WTC11 (cell line): ENCODE results near the gene ENO3. TPM values are rescaled to one million over a fixed set of nuclear protein-coding genes. Genes with fewer than 3 reads are reported as not detected.

Experiments
- ATAC-seq: fragments of 200-7000 bp; cut with Tn5 transposase; 2 replicates; pipeline ENCODE4 v1.10.0; 2021; ENCODE audit warnings: mild to moderate bottlenecking, moderate library complexity
- CTCF ChIA-PET: fragments of 300-600 bp; sonication (Branson Sonifier 250); formaldehyde crosslinking; loops from one replicate; lab custom pipeline; 2021; ENCODE audit warnings: antibody characterized with exemption; lab: Charles Lee
- POLR2A ChIA-PET: fragments of 350-600 bp; sonication (Branson Sonifier 250); formaldehyde crosslinking; loops from one replicate; lab custom pipeline; 2021; ENCODE audit warnings: antibody characterized with exemption; lab: Charles Lee
- DNase-seq: peaks from one replicate; pipeline ENCODE4 v3.0.0; 2021; ENCODE audit warnings: low spot score
- H3K27ac Mint-ChIP-seq: 2 replicates; pipeline ENCODE4 v1.8.0; 2021; ENCODE audit warnings: mixed read lengths
- H3K27me3 Mint-ChIP-seq: 2 replicates; pipeline ENCODE4 v1.8.0; 2021; ENCODE audit warnings: low read depth, mild to moderate bottlenecking, moderate library complexity, mixed read lengths
- H3K36me3 Mint-ChIP-seq: 2 replicates; pipeline ENCODE4 v1.8.0; 2021; ENCODE audit warnings: mixed read lengths
- H3K4me1 Mint-ChIP-seq: 2 replicates; pipeline ENCODE4 v1.8.0; 2022; ENCODE audit warnings: mixed read lengths
- H3K4me3 Mint-ChIP-seq: 2 replicates; pipeline ENCODE4 v1.8.0; 2021; ENCODE audit warnings: mild to moderate bottlenecking, moderate library complexity, mixed read lengths
- H3K9me3 Mint-ChIP-seq: 2 replicates; pipeline ENCODE4 v1.8.0; 2021; ENCODE audit warnings: mixed read lengths
- CREB1 ChIP-seq: sonication (generic); formaldehyde crosslinking; IDR thresholded peaks from 2 replicates; pipeline ENCODE4 v1.8.0; 2023; ENCODE audit warnings: mild to moderate bottlenecking, missing genetic modification reagents
- CTCF ChIP-seq: fragments of 200-600 bp; IDR thresholded peaks from 2 replicates; pipeline ENCODE4 v1.8.0; 2022; ENCODE audit warnings: antibody characterized with exemption
- FOXK1 ChIP-seq: sonication (generic); formaldehyde crosslinking; IDR thresholded peaks from 2 replicates; pipeline ENCODE4 v1.8.0; 2022; ENCODE audit warnings: mild to moderate bottlenecking, moderate library complexity, missing genetic modification reagents
- GABPB1 ChIP-seq: sonication (generic); formaldehyde crosslinking; IDR thresholded peaks from 2 replicates; pipeline ENCODE4 v1.8.1; 2023; ENCODE audit warnings: mild to moderate bottlenecking, missing genetic modification reagents
- GRHL2 ChIP-seq: fragments of 250-450 bp; sonication (Bioruptor Pico); IDR thresholded peaks from 2 replicates; pipeline ENCODE4 v1.8.0; 2022; ENCODE audit warnings: mild to moderate bottlenecking, moderate library complexity; ENCODE audit not compliant: insufficient replicate concordance, severe bottlenecking
- JAZF1 ChIP-seq: fragments of 250-450 bp; sonication (Bioruptor Pico); IDR thresholded peaks from 2 replicates; pipeline ENCODE4 v1.9.0; 2021; ENCODE audit warnings: moderate library complexity, mild to moderate bottlenecking, inconsistent platforms
- KAT7 ChIP-seq: sonication (generic); formaldehyde crosslinking; IDR thresholded peaks from 2 replicates; pipeline ENCODE4 v1.8.1; 2023; ENCODE audit warnings: missing genetic modification reagents, mild to moderate bottlenecking, borderline replicate concordance
- MXD4 ChIP-seq: fragments of 250-450 bp; sonication (Bioruptor Pico); IDR thresholded peaks from 2 replicates; pipeline ENCODE4 v1.8.0; 2021; ENCODE audit warnings: mild to moderate bottlenecking, moderate library complexity, borderline replicate concordance
- NFYB ChIP-seq: sonication (generic); formaldehyde crosslinking; conservative IDR thresholded peaks from 2 replicates; pipeline ENCODE4 v1.8.0; 2022; ENCODE audit warnings: low read depth, missing genetic modification reagents
- NR1H2 ChIP-seq: sonication (generic); formaldehyde crosslinking; IDR thresholded peaks from 2 replicates; pipeline ENCODE4 v1.9.0; 2021; ENCODE audit warnings: mild to moderate bottlenecking, moderate library complexity, missing genetic modification reagents
- RELA ChIP-seq: sonication (generic); formaldehyde crosslinking; IDR thresholded peaks from 2 replicates; pipeline ENCODE4 v1.8.1; 2022; ENCODE audit warnings: missing genetic modification reagents, mild to moderate bottlenecking, borderline replicate concordance
- RORB ChIP-seq: fragments of 250-450 bp; sonication (Bioruptor Pico); IDR thresholded peaks from 2 replicates; pipeline ENCODE4 v1.9.0; 2021; ENCODE audit warnings: mild to moderate bottlenecking
- SMAD3 ChIP-seq: sonication (generic); formaldehyde crosslinking; IDR thresholded peaks from 2 replicates; pipeline ENCODE4 v1.8.0; 2022; ENCODE audit warnings: missing genetic modification reagents, mild to moderate bottlenecking, borderline replicate concordance
- SOX15 ChIP-seq: fragments of 250-450 bp; sonication (Bioruptor Pico); IDR thresholded peaks from 2 replicates; pipeline ENCODE4 v1.9.0; 2021; ENCODE audit warnings: mild to moderate bottlenecking
- TCF7 ChIP-seq: sonication (generic); formaldehyde crosslinking; IDR thresholded peaks from 2 replicates; pipeline ENCODE4 v1.8.0; 2022; ENCODE audit warnings: mild to moderate bottlenecking, low read depth, missing genetic modification reagents, moderate library complexity
- ZNF121 ChIP-seq: sonication (generic); formaldehyde crosslinking; IDR thresholded peaks from 2 replicates; pipeline ENCODE4 v1.8.0; 2023; ENCODE audit warnings: missing genetic modification reagents
- ZNF219 ChIP-seq: sonication (generic); formaldehyde crosslinking; IDR thresholded peaks from 2 replicates; pipeline ENCODE4 v1.8.0; 2023; ENCODE audit warnings: missing genetic modification reagents, mild to moderate bottlenecking, borderline replicate concordance
- ZNF396 ChIP-seq: fragments of 250-450 bp; sonication (Bioruptor Pico); IDR thresholded peaks from 2 replicates; pipeline ENCODE4 v1.8.0; 2021; ENCODE audit warnings: mild to moderate bottlenecking, moderate library complexity, borderline replicate concordance
- ZNF416 ChIP-seq: fragments of 250-450 bp; sonication (Bioruptor Pico); IDR thresholded peaks from 2 replicates; pipeline ENCODE4 v1.9.0; 2021; ENCODE audit warnings: mild to moderate bottlenecking, inconsistent platforms
- ZNF423 ChIP-seq: fragments of 250-450 bp; sonication (Bioruptor Pico); IDR thresholded peaks from 2 replicates; pipeline ENCODE4 v2.1.2; 2022; ENCODE audit warnings: mild to moderate bottlenecking, moderate library complexity
- ZNF671 ChIP-seq: fragments of 250-450 bp; sonication (Bioruptor Pico); IDR thresholded peaks from 2 replicates; pipeline ENCODE4 v1.8.0; 2021; ENCODE audit warnings: mild to moderate bottlenecking
- total RNA-seq: library from RNA; stranded (reverse); gene quantifications from 3 replicates; pipeline ENCODE4 v1.2.3, GENCODE V29; 2021
- TF ChIP-seq, protein P1 (sequence below): sonication (generic); formaldehyde crosslinking; IDR thresholded peaks from 2 replicates; pipeline ENCODE4 v1.8.1; 2022; ENCODE audit warnings: low read depth, missing genetic modification reagents, borderline replicate concordance
- TF ChIP-seq, protein P2 (sequence below): fragments of 250-450 bp; sonication (Bioruptor Pico); IDR thresholded peaks from 2 replicates; pipeline ENCODE4 v1.9.0; 2021; ENCODE audit warnings: moderate library complexity, mild to moderate bottlenecking, inconsistent platforms, borderline replicate concordance
- TF ChIP-seq, protein P3 (sequence below): fragments of 250-450 bp; sonication (Bioruptor Pico); IDR thresholded peaks from 2 replicates; pipeline ENCODE4 v2.1.2; 2022; ENCODE audit warnings: mild to moderate bottlenecking, moderate library complexity
- TF ChIP-seq, protein P4 (sequence below): sonication (generic); formaldehyde crosslinking; IDR thresholded peaks from 2 replicates; pipeline ENCODE4 v1.8.1; 2022; ENCODE audit warnings: mild to moderate bottlenecking, moderate library complexity, missing genetic modification reagents

The ENO3 gene
- total RNA-seq, 1 experiment from 2014 or later = 30.9 TPM

GRCh38 chr17:4965311-4965986, 14.5 kb downstream of the ENO3 start:
- Mint-ChIP-seq H3K27me3 (peaks cover under 1% of the 10 kb centered on the region), H3K4me1 (peaks cover 27% of the 10 kb centered on the region), H3K36me3 (peaks cover 15% of the 10 kb centered on the region), H3K9me3 (peaks cover 13% of the 10 kb centered on the region), H3K4me3 (peak overlapping the region; percentile 40; the same call in 1 of the 2 replicates), H3K27ac (no peak overlapping the region; the same call in 1 of the 2 replicates)
- TF ChIP-seq NFYB (CRISPR knock-in tag) = no peak
- TF ChIP-seq, protein P1, sequence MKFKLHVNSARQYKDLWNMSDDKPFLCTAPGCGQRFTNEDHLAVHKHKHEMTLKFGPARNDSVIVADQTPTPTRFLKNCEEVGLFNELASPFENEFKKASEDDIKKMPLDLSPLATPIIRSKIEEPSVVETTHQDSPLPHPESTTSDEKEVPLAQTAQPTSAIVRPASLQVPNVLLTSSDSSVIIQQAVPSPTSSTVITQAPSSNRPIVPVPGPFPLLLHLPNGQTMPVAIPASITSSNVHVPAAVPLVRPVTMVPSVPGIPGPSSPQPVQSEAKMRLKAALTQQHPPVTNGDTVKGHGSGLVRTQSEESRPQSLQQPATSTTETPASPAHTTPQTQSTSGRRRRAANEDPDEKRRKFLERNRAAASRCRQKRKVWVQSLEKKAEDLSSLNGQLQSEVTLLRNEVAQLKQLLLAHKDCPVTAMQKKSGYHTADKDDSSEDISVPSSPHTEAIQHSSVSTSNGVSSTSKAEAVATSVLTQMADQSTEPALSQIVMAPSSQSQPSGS (CRISPR knock-in tag) = no peak
- no peak for TF ChIP-seq CREB1 (CRISPR knock-in tag)
- TF ChIP-seq SOX15 (CRISPR knock-in tag) = no peak
- TF ChIP-seq, protein P2, sequence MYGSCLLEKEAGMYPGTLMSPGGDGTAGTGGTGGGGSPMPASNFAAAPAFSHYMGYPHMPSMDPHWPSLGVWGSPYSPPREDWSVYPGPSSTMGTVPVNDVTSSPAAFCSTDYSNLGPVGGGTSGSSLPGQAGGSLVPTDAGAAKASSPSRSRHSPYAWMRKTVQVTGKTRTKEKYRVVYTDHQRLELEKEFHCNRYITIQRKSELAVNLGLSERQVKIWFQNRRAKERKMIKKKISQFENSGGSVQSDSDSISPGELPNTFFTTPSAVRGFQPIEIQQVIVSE = no peak
- no peak for TF ChIP-seq SMAD3 (CRISPR knock-in tag)
- TF ChIP-seq ZNF671 (CRISPR knock-in tag) = no peak
- TF ChIP-seq GABPB1 (CRISPR knock-in tag) = no peak
- TF ChIP-seq, protein P3, sequence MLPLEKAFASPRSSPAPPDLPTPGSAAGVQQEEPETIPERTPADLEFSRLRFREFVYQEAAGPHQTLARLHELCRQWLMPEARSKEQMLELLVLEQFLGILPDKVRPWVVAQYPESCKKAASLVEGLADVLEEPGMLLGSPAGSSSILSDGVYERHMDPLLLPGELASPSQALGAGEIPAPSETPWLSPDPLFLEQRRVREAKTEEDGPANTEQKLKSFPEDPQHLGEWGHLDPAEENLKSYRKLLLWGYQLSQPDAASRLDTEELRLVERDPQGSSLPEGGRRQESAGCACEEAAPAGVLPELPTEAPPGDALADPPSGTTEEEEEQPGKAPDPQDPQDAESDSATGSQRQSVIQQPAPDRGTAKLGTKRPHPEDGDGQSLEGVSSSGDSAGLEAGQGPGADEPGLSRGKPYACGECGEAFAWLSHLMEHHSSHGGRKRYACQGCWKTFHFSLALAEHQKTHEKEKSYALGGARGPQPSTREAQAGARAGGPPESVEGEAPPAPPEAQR (CRISPR knock-in tag) = no peak
- TF ChIP-seq RORB (CRISPR knock-in tag) = no peak
- no peak for TF ChIP-seq NR1H2 (CRISPR knock-in tag)
- TF ChIP-seq JAZF1 (CRISPR knock-in tag) = no peak
- TF ChIP-seq FOXK1 (CRISPR knock-in tag) = no peak
- TF ChIP-seq, protein P4, sequence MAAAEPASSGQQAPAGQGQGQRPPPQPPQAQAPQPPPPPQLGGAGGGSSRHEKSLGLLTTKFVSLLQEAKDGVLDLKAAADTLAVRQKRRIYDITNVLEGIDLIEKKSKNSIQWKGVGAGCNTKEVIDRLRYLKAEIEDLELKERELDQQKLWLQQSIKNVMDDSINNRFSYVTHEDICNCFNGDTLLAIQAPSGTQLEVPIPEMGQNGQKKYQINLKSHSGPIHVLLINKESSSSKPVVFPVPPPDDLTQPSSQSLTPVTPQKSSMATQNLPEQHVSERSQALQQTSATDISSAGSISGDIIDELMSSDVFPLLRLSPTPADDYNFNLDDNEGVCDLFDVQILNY (CRISPR knock-in tag) = no peak
- TF ChIP-seq RELA (CRISPR knock-in tag) = no peak
- no peak for TF ChIP-seq TCF7 (CRISPR knock-in tag)
- no peak for DNase-seq
- POLR2A ChIA-PET = interaction anchor here (1.1 to 3.6 kb wide), 2 partner anchors 18 to 25 kb away, joined by 3 to 38 read pairs; partner anchors contain the start of genes RNF167 and SLC25A11
- ATAC-seq = no peak
- CTCF ChIA-PET = interaction anchor here (1.2 to 2.4 kb wide), 4 partner anchors 10 to 57 kb away, joined by 3 to 17 read pairs (median 9); partner anchors contain the start of genes RNF167 and SLC25A11

DNA sequence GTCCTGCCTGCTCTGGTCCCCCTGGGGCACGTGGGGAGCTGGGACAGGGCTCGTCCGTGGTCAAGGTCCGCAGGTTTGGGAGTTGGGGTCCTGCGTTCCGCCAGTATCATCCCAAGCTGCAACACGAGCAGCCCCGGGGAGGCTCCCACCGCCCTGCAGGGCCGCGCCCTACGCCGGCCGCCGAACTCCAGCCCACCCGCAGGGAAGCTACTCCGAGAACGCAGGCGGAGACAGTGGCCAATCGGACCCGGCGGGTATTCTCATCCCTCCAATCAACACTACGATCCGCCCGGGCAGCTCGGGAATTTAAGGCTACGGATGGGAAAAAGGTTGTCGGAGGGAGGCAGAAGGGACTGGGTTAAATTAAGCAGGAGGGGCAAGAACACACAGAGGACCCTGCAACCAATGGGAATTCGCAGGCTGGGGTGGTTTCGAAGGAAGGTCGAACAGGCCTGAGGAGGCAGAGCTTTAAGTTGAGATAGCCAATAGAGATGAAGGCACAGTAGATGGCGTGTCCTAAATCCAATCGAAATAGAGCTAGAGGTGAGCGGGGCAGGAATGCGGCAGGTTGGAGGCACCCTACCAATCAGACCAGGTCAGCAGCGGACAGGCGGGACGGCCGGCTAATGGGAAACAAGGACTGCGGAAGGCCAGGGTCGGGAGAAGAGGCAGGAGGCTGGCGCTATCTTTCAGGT, 16.1 kb downstream of the ENO3 start:
- H3K9me3 Mint-ChIP-seq = peaks cover 13% of the 10 kb centered on the region
- peaks cover 10% of the 10 kb centered on the region for H3K27me3 Mint-ChIP-seq
- H3K27ac Mint-ChIP-seq = peak overlapping the region; percentile 90
- ATAC-seq (peak; percentile 93), DNase-seq (peak; percentile 97)
- ChIA-PET CTCF (interaction anchor here (0.9 to 3.2 kb wide), 20 partner anchors 10 to 271 kb away, joined by 3 to 49 read pairs (median 6); partner anchors contain the start of genes ARRB2, C17orf107, CAMTA2 and ENO3), POLR2A (interaction anchor here (0.6 to 4.8 kb wide), 16 partner anchors 9 to 70 kb away, joined by 3 to 45 read pairs (median 4); partner anchors contain the start of genes C17orf107, CAMTA2, CHRNE and ENO3)
- peaks cover 20% of the 10 kb centered on the region for H3K36me3 Mint-ChIP-seq
- H3K4me1 Mint-ChIP-seq = peaks cover 22% of the 10 kb centered on the region
- no peak overlapping the region for H3K4me3 Mint-ChIP-seq
- no peak for TF ChIP-seq ZNF219 (CRISPR knock-in tag)
- TF ChIP-seq KAT7 (CRISPR knock-in tag) = no peak
- no peak for TF ChIP-seq ZNF416 (CRISPR knock-in tag)
- TF ChIP-seq MXD4 (CRISPR knock-in tag) = no peak
- TF ChIP-seq CTCF = no peak
- TF ChIP-seq, protein P3 (CRISPR knock-in tag) = no peak
- TF ChIP-seq CREB1 (CRISPR knock-in tag) = no peak
- no peak for TF ChIP-seq ZNF121 (CRISPR knock-in tag)
- TF ChIP-seq GRHL2 (CRISPR knock-in tag) = no peak
- TF ChIP-seq, protein P2 = no peak
- no peak for TF ChIP-seq ZNF396 (CRISPR knock-in tag)
- TF ChIP-seq TCF7 (CRISPR knock-in tag) = no peak
- peak; percentile 85 for TF ChIP-seq ZNF423 (CRISPR knock-in tag)
